Measurements from ENCODE around the gene ZFP92. TPM values are rescaled to one million over a fixed set of nuclear protein-coding genes. Genes with fewer than 3 reads are reported as not detected.

ZFP92 gene
- total RNA-seq, 1 donor from 2014 or later = not detected

- Histone ChIP-seq H2AFZ (replicated peaks) (peak overlapping the region; percentile 50), H3K27ac (no peak overlapping the region), H3K9me3 (ENCODE audit: low read depth) (no peaks in the 10 kb centered on the region), H3K4me3 (peak overlapping the region; percentile 38), H3K4me2 (peak overlapping the region; percentile 82), H3K79me2 (ENCODE audit: low read depth) (no peaks in the 10 kb centered on the region), H3K9ac (no peak overlapping the region), H4K20me1 (ENCODE audit: low read depth) (no peaks in the 10 kb centered on the region), H3K4me1 (no peaks in the 10 kb centered on the region), H3K36me3 (no peaks in the 10 kb centered on the region), H3F3A (ENCODE audit: low read depth) (no peaks in the 10 kb centered on the region), H3K27me3 (peaks cover 23% of the 10 kb centered on the region)
- Mint-ChIP-seq H3K36me3 (no peaks in the 10 kb centered on the region), H3K27ac (no peak overlapping the region), H3K4me1 (peaks cover 13% of the 10 kb centered on the region), H3K27me3 (ENCODE audit: insufficient read depth, low read depth) (peaks cover 14% of the 10 kb centered on the region), H3K4me3 (no peak overlapping the region), H3K9me3 (peaks cover 29% of the 10 kb centered on the region)
- TF ChIP-seq, protein P1, sequence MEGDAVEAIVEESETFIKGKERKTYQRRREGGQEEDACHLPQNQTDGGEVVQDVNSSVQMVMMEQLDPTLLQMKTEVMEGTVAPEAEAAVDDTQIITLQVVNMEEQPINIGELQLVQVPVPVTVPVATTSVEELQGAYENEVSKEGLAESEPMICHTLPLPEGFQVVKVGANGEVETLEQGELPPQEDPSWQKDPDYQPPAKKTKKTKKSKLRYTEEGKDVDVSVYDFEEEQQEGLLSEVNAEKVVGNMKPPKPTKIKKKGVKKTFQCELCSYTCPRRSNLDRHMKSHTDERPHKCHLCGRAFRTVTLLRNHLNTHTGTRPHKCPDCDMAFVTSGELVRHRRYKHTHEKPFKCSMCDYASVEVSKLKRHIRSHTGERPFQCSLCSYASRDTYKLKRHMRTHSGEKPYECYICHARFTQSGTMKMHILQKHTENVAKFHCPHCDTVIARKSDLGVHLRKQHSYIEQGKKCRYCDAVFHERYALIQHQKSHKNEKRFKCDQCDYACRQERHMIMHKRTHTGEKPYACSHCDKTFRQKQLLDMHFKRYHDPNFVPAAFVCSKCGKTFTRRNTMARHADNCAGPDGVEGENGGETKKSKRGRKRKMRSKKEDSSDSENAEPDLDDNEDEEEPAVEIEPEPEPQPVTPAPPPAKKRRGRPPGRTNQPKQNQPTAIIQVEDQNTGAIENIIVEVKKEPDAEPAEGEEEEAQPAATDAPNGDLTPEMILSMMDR (IDR thresholded peaks at IDR 0.05) = no peak
- no peak for TF ChIP-seq EZH2 (IDR thresholded peaks at IDR 0.05)
- no peak for TF ChIP-seq EZH2phosphoT487 (IDR thresholded peaks at IDR 0.05)
- peak; percentile 43 for DNase-seq (ENCODE audit: low spot score)
These were observed 809 bp downstream of the ZFP92 start for GRCh38 chrX:153411988-153412574.

GRCh38 chrX:153412746-153413720 is 1.8 kb downstream of the ZFP92 start:
- Mint-ChIP-seq H3K27me3 (ENCODE audit: insufficient read depth, low read depth) (peaks cover 12% of the 10 kb centered on the region), H3K9me3 (peaks cover 27% of the 10 kb centered on the region), H3K4me3 (no peak overlapping the region), H3K27ac (no peak overlapping the region), H3K36me3 (no peaks in the 10 kb centered on the region), H3K4me1 (peaks cover 19% of the 10 kb centered on the region)
- Histone ChIP-seq H3K4me3 (no peak overlapping the region), H3F3A (ENCODE audit: low read depth) (no peaks in the 10 kb centered on the region), H3K27me3 (peaks cover 23% of the 10 kb centered on the region), H3K79me2 (ENCODE audit: low read depth) (no peaks in the 10 kb centered on the region), H2AFZ (replicated peaks) (no peak overlapping the region), H3K4me1 (no peaks in the 10 kb centered on the region), H3K27ac (no peak overlapping the region), H3K36me3 (no peaks in the 10 kb centered on the region), H3K4me2 (no peak overlapping the region), H4K20me1 (ENCODE audit: low read depth) (no peaks in the 10 kb centered on the region), H3K9me3 (ENCODE audit: low read depth) (no peaks in the 10 kb centered on the region), H3K9ac (no peak overlapping the region)
- peak; percentile 18 for DNase-seq (ENCODE audit: low spot score)
- TF ChIP-seq, protein P1 (IDR thresholded peaks at IDR 0.05) = peak; percentile 42
- no peak for TF ChIP-seq EZH2 (IDR thresholded peaks at IDR 0.05)

DNA sequence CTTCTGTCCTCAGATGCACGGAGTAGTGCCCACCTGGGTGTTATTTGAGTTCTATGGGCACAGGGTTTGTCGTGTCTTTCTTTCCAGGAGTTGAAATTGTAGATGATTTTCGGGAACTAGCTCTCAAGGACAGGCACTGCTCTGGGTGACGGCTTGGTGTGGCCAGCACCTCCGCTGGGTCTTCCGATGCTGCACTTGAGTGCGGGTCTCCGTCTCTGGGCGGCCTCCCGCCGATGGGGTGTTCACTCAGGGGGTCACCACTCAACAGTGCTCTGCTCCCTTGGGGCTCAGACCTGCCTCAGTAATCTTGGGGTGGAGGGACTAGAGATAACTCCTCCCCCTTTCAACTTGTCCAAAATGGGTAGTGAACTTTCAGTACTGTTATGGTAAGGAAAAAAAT is 2.5 kb downstream of the ZFP92 start:
- DNase-seq (ENCODE audit: low spot score) = no peak
- no peaks in the 10 kb centered on the region for H3K9me3 ChIP-seq (ENCODE audit: low read depth)
- H3F3A ChIP-seq (ENCODE audit: low read depth) = no peaks in the 10 kb centered on the region
- H3K4me3 ChIP-seq = no peak overlapping the region
- Mint-ChIP-seq H3K36me3 (no peaks in the 10 kb centered on the region), H3K4me1 (peaks cover 23% of the 10 kb centered on the region), H3K4me3 (no peak overlapping the region), H3K27me3 (ENCODE audit: insufficient read depth, low read depth) (peaks cover 12% of the 10 kb centered on the region), H3K27ac (no peak overlapping the region), H3K9me3 (peaks cover 31% of the 10 kb centered on the region)
- no peaks in the 10 kb centered on the region for H3K79me2 ChIP-seq (ENCODE audit: low read depth)
- H3K36me3 ChIP-seq = no peaks in the 10 kb centered on the region
- TF ChIP-seq EZH2 (IDR thresholded peaks at IDR 0.05) (no peak), EZH2phosphoT487 (IDR thresholded peaks at IDR 0.05) (no peak)
- H3K27ac ChIP-seq = no peak overlapping the region
- H3K27me3 ChIP-seq = peaks cover 23% of the 10 kb centered on the region
- H3K4me2 ChIP-seq = no peak overlapping the region
- no peaks in the 10 kb centered on the region for H4K20me1 ChIP-seq (ENCODE audit: low read depth)
- H3K4me1 ChIP-seq = no peaks in the 10 kb centered on the region
- no peak overlapping the region for H3K9ac ChIP-seq
- no peak overlapping the region for H2AFZ ChIP-seq (replicated peaks)

Data from neural progenitor cell (in vitro differentiated cells).